Karpas-422 (cell line): Measurements from ENCODE around the gene SAMD14. TPM values are rescaled to one million over a fixed set of nuclear protein-coding genes. Genes with fewer than 3 reads are reported as not detected.

Source experiments
- DNase-seq: peaks from one replicate; pipeline ENCODE4 v3.0.0-alpha.2; 2015
- H2AFZ ChIP-seq: fragments of 200-600 bp; sonication (generic); 2 replicates; pipeline ENCODE4 v1.6.1; 2014; ENCODE audit warnings: antibody characterized with exemption, low read length, mixed read lengths
- H3K27ac ChIP-seq: fragments of 200-600 bp; sonication (generic); 2 replicates; pipeline ENCODE4 v1.5.1; 2014; ENCODE audit warnings: mild to moderate bottlenecking, low read length, moderate library complexity
- H3K27me3 ChIP-seq: fragments of 200-600 bp; sonication (generic); 2 replicates; pipeline ENCODE4 v1.6.1; 2014; ENCODE audit warnings: low read length, mixed read lengths
- H3K36me3 ChIP-seq: fragments of 200-600 bp; sonication (generic); 2 replicates; pipeline ENCODE4 v1.6.1; 2014; ENCODE audit warnings: low read length, mixed read lengths; ENCODE audit not compliant: insufficient read depth
- H3K4me1 ChIP-seq: fragments of 200-600 bp; sonication (generic); 2 replicates; pipeline ENCODE4 v1.6.1; 2014; ENCODE audit warnings: mild to moderate bottlenecking, low read length, mixed read lengths
- H3K4me2 ChIP-seq: fragments of 200-600 bp; sonication (generic); 2 replicates; pipeline ENCODE4 v1.6.1; 2014; ENCODE audit warnings: low read length, low read depth, mild to moderate bottlenecking; ENCODE audit not compliant: poor library complexity, severe bottlenecking
- H3K4me3 ChIP-seq: fragments of 200-600 bp; sonication (generic); 2 replicates; pipeline ENCODE4 v1.5.1; 2014; ENCODE audit warnings: mild to moderate bottlenecking, antibody characterized with exemption, low read length, mixed read lengths
- H3K79me2 ChIP-seq: fragments of 200-600 bp; sonication (generic); 2 replicates; pipeline ENCODE4 v1.6.1; 2014; ENCODE audit warnings: mild to moderate bottlenecking, low read length, mixed read lengths
- H3K9ac ChIP-seq: fragments of 200-600 bp; sonication (generic); 2 replicates; pipeline ENCODE4 v1.6.0; 2014; ENCODE audit warnings: low read length
- H3K9me2 ChIP-seq: fragments of 200-600 bp; sonication (generic), shearing (Covaris generic); replicated peaks from 2 replicates; pipeline ENCODE4 v1.6.0; 2014; ENCODE audit warnings: mild to moderate bottlenecking, low read length, moderate library complexity; ENCODE audit not compliant: insufficient read depth
- H3K9me3 ChIP-seq: fragments of 300-700, 200-600 bp; sonication (generic); 2 replicates; pipeline ENCODE4 v1.6.1; 2014; ENCODE audit warnings: low read length, mixed read lengths
- H4K20me1 ChIP-seq: fragments of 200-600 bp; sonication (generic); 2 replicates; pipeline ENCODE4 v1.6.1; 2014; ENCODE audit warnings: mild to moderate bottlenecking, antibody characterized with exemption, low read length, low read depth; ENCODE audit not compliant: insufficient read depth
- total RNA-seq: library from RNA; depleted of rRNA; stranded (reverse); fragments of >200 nt; shearing (Covaris generic); gene quantifications from 2 replicates; pipeline ENCODE4 v1.2.3, GENCODE V29; 2014; ENCODE audit warnings: low replicate concordance

SAMD14 gene
- total RNA-seq, 1 experiment from 2014 or later, result not detected

DNA sequence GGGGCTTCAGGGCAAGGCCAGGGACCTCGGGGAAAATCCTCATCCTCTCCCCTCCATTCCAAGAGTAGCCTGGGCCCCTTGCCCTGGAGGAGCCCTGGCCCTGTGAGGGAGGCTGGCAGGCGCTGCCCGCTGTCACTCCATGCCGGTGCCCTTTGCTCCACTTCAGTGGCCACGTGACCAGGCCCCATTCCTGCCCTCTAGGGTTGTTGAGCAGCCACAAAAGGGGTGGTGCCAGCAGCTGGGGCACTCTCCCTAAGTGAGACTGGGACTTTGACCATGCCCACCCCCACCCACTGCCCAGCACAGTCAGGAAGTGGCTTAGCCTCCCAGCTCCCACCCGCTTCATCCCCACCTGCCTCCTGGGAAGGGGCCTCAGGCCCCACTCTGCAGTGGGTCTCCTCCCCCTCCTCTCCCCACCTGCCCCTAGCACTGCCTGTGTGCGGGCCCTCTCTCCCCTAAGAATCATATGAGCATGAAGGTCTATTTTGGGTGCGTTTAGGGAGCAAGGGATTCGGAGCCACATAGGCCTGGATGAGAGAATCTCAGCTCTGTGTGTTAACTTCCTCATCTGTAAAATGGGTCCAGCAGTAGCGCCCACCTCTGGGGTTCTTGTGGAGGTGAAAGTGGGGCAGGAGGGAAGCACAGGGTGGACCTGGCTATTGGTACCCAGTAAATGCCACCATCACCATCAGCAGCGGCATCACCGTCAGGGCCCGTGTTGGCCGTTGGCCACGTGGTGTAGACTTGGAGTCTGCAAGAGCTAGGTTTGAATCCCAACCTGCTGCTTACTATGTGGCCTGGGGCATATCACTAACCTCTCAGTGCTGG, 27.6 kb downstream of the SAMD14 start:
- no peak for DNase-seq
- Histone ChIP-seq H3K9me2 (no peaks in the 10 kb centered on the region), H3K79me2 (no peaks in the 10 kb centered on the region), H3K4me3 (no peak overlapping the region), H3K9ac (no peak overlapping the region), H3K27me3 (no peaks in the 10 kb centered on the region), H3K9me3 (no peaks in the 10 kb centered on the region), H4K20me1 (no peaks in the 10 kb centered on the region), H3K4me2 (peak overlapping the region; percentile 52), H2AFZ (no peak overlapping the region), H3K27ac (no peak overlapping the region), H3K36me3 (no peaks in the 10 kb centered on the region), H3K4me1 (peaks cover 16% of the 10 kb centered on the region)

DNA sequence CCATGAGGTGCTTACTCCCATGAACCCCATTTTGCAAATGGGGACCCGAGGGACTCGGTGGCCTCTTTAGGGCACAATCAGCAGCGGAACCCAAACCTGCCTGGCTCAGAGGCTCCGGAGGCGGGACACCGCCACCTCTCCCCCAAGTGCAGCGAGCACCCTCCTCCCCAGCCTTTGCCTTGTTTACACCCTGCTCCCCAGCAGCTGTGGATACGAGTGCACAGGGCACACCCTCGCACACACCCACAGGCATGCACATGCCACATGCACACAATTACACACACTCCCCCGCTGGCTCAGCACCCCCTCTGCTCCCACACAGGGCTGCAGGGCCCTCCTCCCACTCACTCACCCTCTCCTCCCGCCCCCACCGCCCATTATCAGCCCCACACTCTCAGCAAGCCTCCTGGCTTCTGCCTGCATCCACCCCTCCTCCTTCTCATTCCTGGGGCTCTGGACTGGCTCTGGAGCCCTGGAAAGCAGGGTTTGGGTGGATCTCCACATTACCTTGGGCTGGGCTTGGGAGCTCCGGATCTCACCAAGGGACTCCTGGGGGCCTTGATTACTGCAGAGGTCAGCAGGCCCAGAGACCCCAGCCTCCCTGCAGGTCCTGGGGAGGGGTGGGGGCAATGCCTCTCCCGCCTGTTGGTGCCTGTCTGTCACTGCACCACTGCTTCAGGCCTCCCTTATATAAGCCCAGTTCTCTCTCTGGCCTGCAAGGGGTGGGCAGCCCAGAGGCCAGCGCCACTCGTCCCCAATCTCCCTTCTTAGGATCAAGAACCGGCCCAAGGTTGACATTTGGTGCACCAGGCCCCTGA, 28.4 kb downstream of the SAMD14 start:
- Histone ChIP-seq H3K9me3 (no peaks in the 10 kb centered on the region), H3K9me2 (no peaks in the 10 kb centered on the region), H3K4me3 (peak overlapping the region; percentile 35; the same call in 1 of the 2 replicates), H3K79me2 (no peaks in the 10 kb centered on the region), H3K9ac (no peak overlapping the region), H3K4me1 (peaks cover 16% of the 10 kb centered on the region), H3K27ac (no peak overlapping the region), H2AFZ (no peak overlapping the region), H4K20me1 (no peaks in the 10 kb centered on the region), H3K4me2 (peak overlapping the region; percentile 52), H3K27me3 (no peaks in the 10 kb centered on the region), H3K36me3 (no peaks in the 10 kb centered on the region)
- DNase-seq, result peak; percentile 78

DNA sequence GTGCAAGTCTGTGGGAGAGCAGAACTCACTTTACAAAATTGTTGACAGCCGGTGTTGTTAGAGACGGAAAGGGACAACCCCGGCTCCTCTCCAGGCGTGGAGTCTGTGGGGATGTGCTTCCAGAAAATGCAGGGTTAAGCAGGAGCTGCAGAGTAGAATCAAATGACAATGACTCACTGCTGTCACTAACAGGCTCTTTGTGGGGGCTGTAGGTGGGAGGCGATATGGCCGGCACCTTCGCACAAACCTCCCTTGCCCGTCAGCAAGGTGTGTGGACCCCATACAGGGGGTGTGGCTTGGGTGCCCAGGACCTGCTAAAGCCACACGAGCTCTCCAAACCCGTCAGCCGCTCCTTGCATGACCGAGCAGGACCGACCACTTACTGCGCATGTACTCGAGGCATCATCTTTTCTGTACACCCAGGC, 29.0 kb downstream of the SAMD14 start:
- no peak overlapping the region for H2AFZ ChIP-seq
- DNase-seq, result no peak

DNA sequence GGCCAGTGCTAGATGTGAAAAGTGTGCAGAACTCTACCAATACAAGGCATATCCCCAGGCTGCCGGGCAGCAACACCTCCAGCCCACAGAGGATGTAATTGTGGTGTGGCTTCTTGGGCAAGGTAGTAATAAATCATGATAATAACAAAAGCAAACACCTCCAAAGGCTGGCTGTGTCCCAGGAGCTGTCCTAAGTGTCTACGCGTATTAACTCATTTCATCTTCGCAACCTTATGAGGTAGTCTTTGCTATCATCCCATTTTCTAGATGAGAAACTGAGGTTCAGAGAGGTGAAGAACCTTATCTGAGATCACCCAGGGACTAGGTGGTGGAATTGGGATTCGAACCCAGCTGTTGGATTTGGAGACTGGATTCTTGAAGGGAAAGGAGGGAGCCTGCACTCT, 29.5 kb downstream of the SAMD14 start:
- no peak overlapping the region for H2AFZ ChIP-seq
- no peak for DNase-seq
- H3K9me2 ChIP-seq, result no peaks in the 10 kb centered on the region
- H3K9ac ChIP-seq, result no peak overlapping the region
- H3K4me2 ChIP-seq, result peak overlapping the region; percentile 52
- H3K4me1 ChIP-seq, result peaks cover 16% of the 10 kb centered on the region
- no peaks in the 10 kb centered on the region for H3K36me3 ChIP-seq
- no peak overlapping the region for H3K4me3 ChIP-seq
- H3K9me3 ChIP-seq, result no peaks in the 10 kb centered on the region
- no peak overlapping the region for H3K27ac ChIP-seq
- no peaks in the 10 kb centered on the region for H3K27me3 ChIP-seq
- H3K79me2 ChIP-seq, result no peaks in the 10 kb centered on the region
- no peaks in the 10 kb centered on the region for H4K20me1 ChIP-seq

More for the DNA sequence above, 29.0 kb downstream of the SAMD14 start:
- H3K4me1 ChIP-seq, result peaks cover 16% of the 10 kb centered on the region
- H3K4me2 ChIP-seq, result peak overlapping the region; percentile 52
- H3K9ac ChIP-seq, result no peak overlapping the region
- no peaks in the 10 kb centered on the region for H3K9me2 ChIP-seq
- peak overlapping the region; percentile 35; the same call in 1 of the 2 replicates for H3K4me3 ChIP-seq
- H3K9me3 ChIP-seq, result no peaks in the 10 kb centered on the region
- no peaks in the 10 kb centered on the region for H3K79me2 ChIP-seq
- H3K36me3 ChIP-seq, result no peaks in the 10 kb centered on the region
- no peaks in the 10 kb centered on the region for H4K20me1 ChIP-seq
- no peak overlapping the region for H3K27ac ChIP-seq
- no peaks in the 10 kb centered on the region for H3K27me3 ChIP-seq

DNA sequence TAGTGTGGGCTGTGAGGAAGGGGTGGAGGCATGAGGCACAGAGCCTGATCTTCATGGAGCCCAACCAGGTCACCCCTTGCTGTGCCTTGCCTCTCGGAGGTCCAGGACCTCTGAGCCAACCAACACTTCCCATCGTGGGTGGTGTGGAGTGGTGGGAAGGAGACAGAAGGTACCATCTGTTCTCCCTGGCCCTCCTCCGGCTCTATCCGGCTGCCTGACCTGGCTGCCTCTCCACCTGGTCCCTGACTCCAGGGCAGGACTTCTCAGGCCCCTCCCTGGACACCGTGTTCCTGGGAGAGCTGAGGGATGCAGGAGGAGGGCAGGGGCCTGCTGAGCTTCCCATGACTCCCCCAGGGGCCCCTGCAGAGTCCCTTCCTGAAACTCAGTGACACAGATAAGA, 31.0 kb downstream of the SAMD14 start:
- Histone ChIP-seq H3K9me3 (no peaks in the 10 kb centered on the region), H3K36me3 (no peaks in the 10 kb centered on the region), H3K9me2 (no peaks in the 10 kb centered on the region), H3K27me3 (no peaks in the 10 kb centered on the region), H3K79me2 (no peaks in the 10 kb centered on the region), H2AFZ (no peak overlapping the region), H3K4me3 (no peak overlapping the region), H3K27ac (no peak overlapping the region), H4K20me1 (no peaks in the 10 kb centered on the region), H3K4me2 (no peak overlapping the region), H3K9ac (no peak overlapping the region), H3K4me1 (peaks cover 21% of the 10 kb centered on the region)
- DNase-seq, result no peak

DNA sequence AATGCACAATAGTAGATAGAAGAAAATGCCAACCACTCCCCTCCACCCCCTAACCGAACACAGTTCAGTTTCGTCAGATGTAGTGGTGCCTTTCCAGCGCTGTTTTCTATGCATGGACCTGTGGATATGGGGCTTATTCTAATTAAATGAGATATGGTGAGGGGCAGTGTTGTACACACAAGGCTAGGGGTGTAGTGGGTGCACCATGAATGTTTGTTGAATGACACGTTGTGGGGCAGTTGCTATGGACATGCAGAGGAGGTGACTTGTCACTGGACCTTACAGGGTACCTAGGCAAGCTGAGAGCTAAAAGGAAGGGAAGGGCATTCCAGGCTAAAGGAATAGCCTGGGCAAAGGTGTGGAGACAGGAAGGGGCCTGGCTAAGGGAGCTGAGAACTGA, 31.4 kb downstream of the SAMD14 start:
- Histone ChIP-seq H3K4me1 (peaks cover 21% of the 10 kb centered on the region), H4K20me1 (no peaks in the 10 kb centered on the region), H3K9ac (no peak overlapping the region), H2AFZ (no peak overlapping the region), H3K9me3 (no peaks in the 10 kb centered on the region), H3K79me2 (no peaks in the 10 kb centered on the region), H3K36me3 (no peaks in the 10 kb centered on the region), H3K27me3 (no peaks in the 10 kb centered on the region), H3K4me2 (no peak overlapping the region), H3K27ac (no peak overlapping the region), H3K9me2 (no peaks in the 10 kb centered on the region), H3K4me3 (no peak overlapping the region)
- DNase-seq, result no peak

DNA sequence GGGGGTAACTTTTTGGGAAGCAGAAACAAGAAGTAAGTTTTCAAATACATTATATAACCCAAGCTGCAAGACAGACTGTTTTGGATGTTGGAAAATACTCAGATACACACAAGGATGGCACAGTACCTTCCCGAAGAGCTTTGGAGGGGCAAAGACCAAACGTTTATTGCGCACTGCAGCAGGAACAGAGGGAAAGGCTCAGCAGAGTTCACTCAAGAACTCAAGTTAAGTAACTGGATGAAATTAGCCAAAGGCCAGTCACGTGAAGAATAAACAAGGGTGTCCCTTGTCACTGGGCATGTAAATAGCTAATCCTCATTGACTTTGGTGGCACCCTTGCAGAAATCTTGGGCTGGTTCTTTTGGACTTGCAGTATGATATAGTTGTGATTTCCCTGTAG, 32.0 kb downstream of the SAMD14 start:
- H4K20me1 ChIP-seq, result no peaks in the 10 kb centered on the region
- no peaks in the 10 kb centered on the region for H3K79me2 ChIP-seq
- H3K4me3 ChIP-seq, result no peak overlapping the region

DNA sequence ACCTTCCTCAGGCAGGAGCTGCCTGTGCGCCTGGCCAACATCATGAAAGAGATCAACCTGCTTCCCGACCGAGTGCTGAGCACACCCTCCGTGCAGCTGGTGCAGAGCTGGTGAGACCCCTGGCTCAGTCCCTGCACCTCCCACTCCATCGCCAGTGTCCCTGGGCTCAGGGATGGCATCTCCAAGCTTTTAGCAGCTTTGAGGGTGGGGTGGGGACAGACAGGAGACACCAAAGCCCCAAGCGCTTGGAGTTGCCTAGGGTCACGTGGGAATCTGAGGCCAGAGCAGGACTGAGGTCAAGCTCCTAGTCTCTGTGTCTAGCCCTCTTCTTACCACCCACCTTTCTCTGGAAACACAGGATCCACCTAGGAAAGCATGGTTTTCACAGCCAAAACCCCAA, 32.5 kb downstream of the SAMD14 start:
- no peak overlapping the region for H3K4me2 ChIP-seq
- no peaks in the 10 kb centered on the region for H3K9me2 ChIP-seq
- H3K9me3 ChIP-seq, result no peaks in the 10 kb centered on the region
- no peak overlapping the region for H3K9ac ChIP-seq
- no peak overlapping the region for H3K27ac ChIP-seq
- peaks cover 21% of the 10 kb centered on the region for H3K4me1 ChIP-seq
- no peaks in the 10 kb centered on the region for H3K27me3 ChIP-seq
- H3K36me3 ChIP-seq, result no peaks in the 10 kb centered on the region
- no peak overlapping the region for H2AFZ ChIP-seq
- H4K20me1 ChIP-seq, result no peaks in the 10 kb centered on the region
- no peak for DNase-seq
- no peak overlapping the region for H3K4me3 ChIP-seq
- no peaks in the 10 kb centered on the region for H3K79me2 ChIP-seq

More for the DNA sequence above, 32.0 kb downstream of the SAMD14 start:
- no peak overlapping the region for H3K9ac ChIP-seq
- DNase-seq, result no peak
- no peak overlapping the region for H2AFZ ChIP-seq
- H3K9me3 ChIP-seq, result no peaks in the 10 kb centered on the region
- H3K27ac ChIP-seq, result no peak overlapping the region
- H3K36me3 ChIP-seq, result no peaks in the 10 kb centered on the region
- no peaks in the 10 kb centered on the region for H3K9me2 ChIP-seq
- H3K4me1 ChIP-seq, result peaks cover 21% of the 10 kb centered on the region
- no peak overlapping the region for H3K4me2 ChIP-seq
- H3K27me3 ChIP-seq, result no peaks in the 10 kb centered on the region
